ENCODE data around the gene SNX8. TPM values are rescaled to one million over a fixed set of nuclear protein-coding genes. Genes with fewer than 3 reads are reported as not detected.

The SNX8 gene
- total and polyA plus RNA-seq, 2 donors (not counting 3 experiments of a cell fraction or from before 2014, with no cell fraction given): 24.5 to 50.3 TPM

DNA sequence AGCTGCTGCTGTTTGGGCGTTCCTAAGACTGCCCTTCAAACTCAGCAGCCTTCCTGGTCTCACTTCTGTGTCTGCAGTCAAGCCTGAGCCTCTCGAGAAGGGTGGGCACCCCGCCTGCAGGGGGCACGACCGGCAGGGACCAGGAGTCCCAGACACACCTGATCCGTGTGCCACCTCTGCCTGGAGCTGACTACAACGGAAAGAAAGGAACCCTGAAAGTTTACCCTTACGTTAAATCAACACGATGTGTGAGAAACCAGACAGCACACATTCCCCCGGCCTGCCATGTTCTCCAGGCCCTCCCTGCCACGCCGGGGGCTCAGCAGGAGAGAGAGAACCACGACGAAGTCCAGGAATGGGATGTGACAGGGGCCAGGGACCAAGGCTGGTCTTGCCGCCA lies 86.5 kb downstream of the SNX8 start:
- Histone ChIP-seq H3K9me3 (replicated peaks; ENCODE audit: control insufficient read depth, insufficient read depth, low read length) (no peaks in the 10 kb centered on the region), H3K36me3 (ENCODE audit: control insufficient read depth in 2 of 2, extremely low read depth in 1 of 2, insufficient read depth in 2 of 2, low read length in 2 of 2) (peaks cover 4 to 26% of the 10 kb centered on the region in 2 experiments), H3K27me3 (ENCODE audit: control insufficient read depth in 2 of 2, insufficient read depth in 2 of 2, low read length in 2 of 2) (no peaks in the 10 kb centered on the region), H3K9me1 (replicated peaks; ENCODE audit: control insufficient read depth, extremely low read depth, insufficient read depth, low read length) (no peaks in the 10 kb centered on the region), H4K20me1 (replicated peaks; ENCODE audit: control insufficient read depth, extremely low read depth, insufficient read depth, low read length) (no peaks in the 10 kb centered on the region), H3K9ac (replicated peaks; ENCODE audit: extremely low read depth, insufficient read depth, low read length) (no peak overlapping the region), H3K4me2 (ENCODE audit: insufficient read depth, low read length) (no peak overlapping the region), H3K79me2 (ENCODE audit: control insufficient read depth, insufficient read depth, low read length) (peaks cover 25% of the 10 kb centered on the region), H3K4me3 (replicated peaks in 1 of 3; ENCODE audit: insufficient read depth in 1 of 3, low read depth in 1 of 3, low read length in 3 of 3) (no peak overlapping the region), H3K27ac (ENCODE audit: insufficient read depth, low read depth, low read length) (no peak overlapping the region), H2AFZ (ENCODE audit: low read depth, low read length) (no peak overlapping the region), H3K4me1 (ENCODE audit: control insufficient read depth, extremely low read depth, insufficient read depth, low read length) (peaks cover 4% of the 10 kb centered on the region)
- no peak for DNase-seq (ENCODE audit: low read depth, low spot score)
- no peak for FAIRE-seq
- intact Hi-C loops (cut with micrococcal nuclease) (no loop called here), dilution Hi-C loops (cut with MboI; ENCODE audit: extremely low pct_ligation_motif_present, low sequenced_read_pairs) (no loop called here)
- CTCF ChIA-PET: interaction anchor here (1.1 kb wide), 1 partner anchor 120 kb away, joined by 4 read pairs; no protein-coding TSS in a partner anchor
- TF ChIP-seq, protein P1, sequence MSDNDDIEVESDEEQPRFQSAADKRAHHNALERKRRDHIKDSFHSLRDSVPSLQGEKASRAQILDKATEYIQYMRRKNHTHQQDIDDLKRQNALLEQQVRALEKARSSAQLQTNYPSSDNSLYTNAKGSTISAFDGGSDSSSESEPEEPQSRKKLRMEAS (IDR thresholded peaks at IDR 0.05; ENCODE audit: insufficient read depth, insufficient read length): no peak
- TF ChIP-seq POLR2AphosphoS5 (IDR thresholded peaks at IDR 0.05; ENCODE audit: insufficient read depth, low read depth, low read length) (no peak), EZH2 (IDR thresholded peaks at IDR 0.05; ENCODE audit: borderline replicate concordance, low read depth, low read length, severe bottlenecking) (no peak), MYC (IDR thresholded peaks at IDR 0.05; ENCODE audit: low read depth, low read length) (no peak), FOS (IDR thresholded peaks at IDR 0.05; ENCODE audit: borderline replicate concordance, insufficient read depth, low read length) (no peak), GATA2 (IDR thresholded peaks at IDR 0.05; ENCODE audit: insufficient read depth, insufficient read length, low read depth, low read length) (no peak), POLR2A (IDR thresholded peaks at IDR 0.05; ENCODE audit: low read depth, low read length) (no peak), JUN (IDR thresholded peaks at IDR 0.05; ENCODE audit: borderline replicate concordance, insufficient read depth, insufficient read length, low read depth) (no peak)
- TF ChIP-seq, protein P2, sequence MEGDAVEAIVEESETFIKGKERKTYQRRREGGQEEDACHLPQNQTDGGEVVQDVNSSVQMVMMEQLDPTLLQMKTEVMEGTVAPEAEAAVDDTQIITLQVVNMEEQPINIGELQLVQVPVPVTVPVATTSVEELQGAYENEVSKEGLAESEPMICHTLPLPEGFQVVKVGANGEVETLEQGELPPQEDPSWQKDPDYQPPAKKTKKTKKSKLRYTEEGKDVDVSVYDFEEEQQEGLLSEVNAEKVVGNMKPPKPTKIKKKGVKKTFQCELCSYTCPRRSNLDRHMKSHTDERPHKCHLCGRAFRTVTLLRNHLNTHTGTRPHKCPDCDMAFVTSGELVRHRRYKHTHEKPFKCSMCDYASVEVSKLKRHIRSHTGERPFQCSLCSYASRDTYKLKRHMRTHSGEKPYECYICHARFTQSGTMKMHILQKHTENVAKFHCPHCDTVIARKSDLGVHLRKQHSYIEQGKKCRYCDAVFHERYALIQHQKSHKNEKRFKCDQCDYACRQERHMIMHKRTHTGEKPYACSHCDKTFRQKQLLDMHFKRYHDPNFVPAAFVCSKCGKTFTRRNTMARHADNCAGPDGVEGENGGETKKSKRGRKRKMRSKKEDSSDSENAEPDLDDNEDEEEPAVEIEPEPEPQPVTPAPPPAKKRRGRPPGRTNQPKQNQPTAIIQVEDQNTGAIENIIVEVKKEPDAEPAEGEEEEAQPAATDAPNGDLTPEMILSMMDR (IDR thresholded peaks at IDR 0.05; ENCODE audit: extremely low read depth in 1 of 2, insufficient read depth in 1 of 2, low read depth in 1 of 2, low read length in 2 of 2): no peak
- no TSS peak for BruUV-seq (replicated peaks)
- POLR2A ChIA-PET: no interaction called here

Measured in endothelial cell of umbilical vein (primary cell).